GM19467 (cell line): ENCODE results near the gene TMEM88.
A peak's percentile ranks its signal among the peaks of the same experiment; 100 is the strongest.
"Not testable (repeated sequence)": the region's sequence is repeated elsewhere in the genome, so short reads cannot be mapped to it uniquely, and the experiment has no call there.

Experiments used
- ATAC-seq: cut with Tn5 transposase; IDR thresholded peaks from one replicate; pipeline ENCODE4 v1.9.1; 2021; ENCODE audit warnings: mild to moderate bottlenecking, moderate library complexity; ENCODE audit not compliant: unreplicated experiment

The TMEM88 gene

DNA sequence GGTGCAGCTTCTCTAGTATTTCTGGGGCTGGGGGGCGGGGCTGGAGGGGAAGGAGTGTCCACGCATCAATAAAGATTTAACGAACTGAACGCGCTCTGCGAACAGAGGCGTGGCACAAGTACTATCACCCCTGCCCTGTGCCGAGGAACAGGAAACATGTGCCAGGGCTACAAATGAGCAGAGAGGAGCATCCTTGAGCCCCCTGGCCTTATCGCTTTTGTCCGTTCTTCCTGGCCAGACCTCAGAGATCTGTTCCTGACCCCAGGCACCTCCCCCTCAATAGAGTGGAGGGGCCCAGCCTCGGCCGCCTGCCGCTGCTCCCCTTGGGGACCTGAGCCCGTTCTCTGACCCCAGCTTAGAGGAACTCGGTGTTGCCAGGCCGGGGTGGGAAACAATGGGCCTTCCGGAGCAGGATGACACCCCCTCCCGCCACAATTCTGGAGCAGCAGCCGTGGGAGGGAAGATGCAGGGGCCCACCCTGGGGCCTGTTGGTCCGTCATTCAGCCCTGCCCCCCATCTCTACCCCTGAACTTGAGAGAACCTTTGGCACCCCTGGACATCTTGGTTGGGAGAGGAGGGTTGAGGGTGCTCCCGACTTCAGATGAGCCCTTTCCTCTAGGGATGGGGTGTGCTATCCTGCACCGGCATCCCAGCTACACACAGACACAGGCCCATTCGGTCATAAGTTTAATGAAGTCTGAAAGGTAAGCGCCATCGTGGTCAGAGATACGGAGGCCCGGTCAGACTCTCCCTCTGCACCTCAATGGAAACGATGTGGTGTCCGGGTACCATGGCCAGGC is 1.3 kb downstream of the TMEM88 start:
- no peak for ATAC-seq

DNA sequence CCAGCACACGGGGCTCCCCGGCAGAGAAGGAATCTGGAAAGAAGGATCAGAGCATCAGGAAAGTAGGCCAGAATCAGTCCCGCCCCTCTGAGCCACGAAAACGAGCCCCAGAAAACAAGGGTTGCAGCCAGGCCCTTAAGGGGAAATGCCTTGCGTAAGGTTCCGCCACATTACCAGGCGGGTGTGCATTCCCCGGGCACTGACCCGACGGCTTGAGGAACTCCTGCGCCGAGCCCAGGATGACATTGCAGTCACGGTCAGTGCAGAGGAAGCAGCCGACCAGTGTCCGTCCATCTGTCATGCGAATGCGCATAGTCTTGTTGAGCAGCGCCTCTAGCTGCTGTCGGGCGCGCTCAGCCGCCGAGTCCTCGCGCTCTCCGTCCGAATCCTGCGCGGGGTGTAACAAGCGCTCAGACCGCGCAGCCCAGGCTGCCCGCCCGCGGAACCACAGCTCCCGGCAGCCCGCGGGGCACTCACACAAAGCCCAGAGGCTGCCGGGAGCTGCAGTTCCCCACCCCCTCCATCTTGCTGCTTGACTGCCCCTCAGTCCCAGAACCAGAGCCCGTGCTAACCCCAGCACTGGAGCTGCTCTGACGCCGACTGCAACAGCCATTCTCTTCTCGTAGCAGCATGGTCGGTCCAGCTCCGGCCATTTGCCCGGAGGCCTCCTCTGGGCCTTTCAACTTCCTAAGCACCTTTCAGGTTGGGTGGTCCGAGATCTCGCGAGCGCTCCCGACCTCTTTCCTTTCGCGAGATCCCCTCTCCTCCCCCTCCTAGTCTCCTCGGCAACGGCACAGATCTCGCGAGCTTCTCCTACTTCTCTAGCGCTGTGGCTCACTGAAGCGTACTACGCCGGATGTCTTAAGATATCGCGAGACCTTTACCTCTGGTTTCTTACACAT is 2.2 kb downstream of the TMEM88 start, which contains the start of gene NAA38:
Gene NAA38 (minus strand): TSS at position 749 of the 902 bp plus-strand sequence. CDS start 96 bp downstream, at position 653.
- peak; percentile 76 for ATAC-seq

DNA sequence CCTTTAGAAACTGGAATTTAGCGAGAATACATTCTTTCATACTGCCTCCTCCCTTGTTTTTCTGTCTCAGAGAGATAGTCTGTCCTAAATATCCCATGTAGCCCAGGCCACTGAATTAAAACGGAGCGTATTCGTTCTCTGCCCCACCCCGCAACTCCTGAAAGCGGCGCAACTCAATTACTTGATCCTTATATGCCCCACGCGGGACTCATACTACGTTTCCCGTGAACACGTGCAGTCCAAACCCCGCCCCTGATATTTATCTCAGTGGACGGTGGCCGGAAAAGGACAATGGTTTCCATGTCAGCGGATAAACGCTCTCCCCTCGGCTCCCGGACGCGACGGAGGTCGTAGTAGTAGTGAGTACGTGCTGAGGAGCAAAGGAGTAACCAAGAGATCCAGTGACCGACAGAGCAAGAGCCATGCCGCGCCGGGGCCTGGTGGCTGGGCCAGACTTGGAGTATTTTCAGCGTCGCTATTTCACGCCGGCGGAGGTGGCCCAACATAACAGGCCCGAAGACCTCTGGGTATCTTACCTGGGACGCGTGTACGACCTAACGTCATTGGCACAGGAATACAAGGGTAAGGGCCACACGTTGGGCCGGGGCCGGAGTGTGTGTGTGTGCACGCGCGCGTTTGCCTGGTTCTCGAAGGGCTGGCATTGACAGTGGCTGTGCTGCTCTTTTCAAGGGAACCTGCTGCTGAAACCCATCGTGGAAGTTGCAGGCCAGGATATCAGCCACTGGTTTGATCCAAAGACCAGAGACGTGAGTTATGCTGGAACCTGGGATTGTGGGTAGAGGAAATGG is 3.1 kb downstream of the TMEM88 start, which contains the start of gene CYB5D1:
Gene CYB5D1 (plus strand): TSS at position 291 of the 809 bp plus-strand sequence. CDS start 132 bp downstream, at position 423.
- ATAC-seq, result peak; percentile 30

DNA sequence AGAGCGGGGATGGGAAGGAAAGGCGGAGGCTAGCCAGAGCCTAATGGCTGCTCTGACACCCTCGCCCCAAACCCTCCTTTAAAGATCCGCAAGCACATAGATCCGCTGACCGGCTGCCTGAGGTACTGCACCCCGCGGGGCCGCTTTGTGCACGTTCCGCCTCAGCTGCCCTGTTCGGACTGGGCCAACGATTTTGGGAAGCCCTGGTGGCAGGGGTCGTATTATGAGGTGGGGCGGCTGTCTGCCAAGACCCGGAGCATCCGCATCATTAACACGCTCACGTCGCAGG is 3.6 kb downstream of the TMEM88 start:
- no peak for ATAC-seq

- no peak for ATAC-seq
Measured at GRCh38 chr17:7859028-7859427, 4.2 kb downstream of the TMEM88 start.

- ATAC-seq, result no peak
Measured at GRCh38 chr17:7862692-7863437, 8.0 kb downstream of the TMEM88 start.

- not testable (repeated sequence) for ATAC-seq
Measured at GRCh38 chr17:7864384-7864783, 9.5 kb downstream of the TMEM88 start.

- no peak for ATAC-seq
Measured at GRCh38 chr17:7864995-7865650, 10.3 kb downstream of the TMEM88 start.

- ATAC-seq, result no peak
Measured at GRCh38 chr17:7867881-7868329, 13.0 kb downstream of the TMEM88 start.

- no peak for ATAC-seq
Measured at GRCh38 chr17:7873051-7873450, 18.2 kb downstream of the TMEM88 start.

DNA sequence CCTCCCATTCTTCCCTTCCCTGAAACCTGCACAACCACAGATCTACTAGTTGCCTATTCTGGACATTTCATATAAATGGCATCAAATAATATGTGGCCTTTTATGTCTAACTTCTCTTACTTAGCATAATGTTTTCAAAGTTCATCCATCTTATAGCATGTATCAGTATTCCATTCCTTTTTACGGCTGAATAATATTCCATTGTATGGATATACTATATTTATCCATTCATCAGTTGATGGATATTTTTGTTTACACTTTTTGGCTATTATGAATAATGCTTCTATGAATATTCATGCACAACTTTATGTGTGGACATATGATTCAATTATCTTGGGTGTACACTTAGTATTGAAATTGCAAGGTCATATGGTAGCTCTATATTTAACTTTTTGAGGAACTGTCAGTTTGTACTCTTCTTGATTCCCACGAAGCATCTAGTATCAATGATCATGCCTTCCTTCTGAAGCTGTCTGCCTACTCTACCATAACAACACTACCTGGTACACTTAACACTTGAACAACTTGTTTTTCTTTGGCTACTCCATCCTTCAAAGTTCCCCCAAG is 21.0 kb downstream of the TMEM88 start:
- ATAC-seq, result no peak

GRCh38 chr17:7878234-7878633 is 23.4 kb downstream of the TMEM88 start:
- no peak for ATAC-seq

DNA sequence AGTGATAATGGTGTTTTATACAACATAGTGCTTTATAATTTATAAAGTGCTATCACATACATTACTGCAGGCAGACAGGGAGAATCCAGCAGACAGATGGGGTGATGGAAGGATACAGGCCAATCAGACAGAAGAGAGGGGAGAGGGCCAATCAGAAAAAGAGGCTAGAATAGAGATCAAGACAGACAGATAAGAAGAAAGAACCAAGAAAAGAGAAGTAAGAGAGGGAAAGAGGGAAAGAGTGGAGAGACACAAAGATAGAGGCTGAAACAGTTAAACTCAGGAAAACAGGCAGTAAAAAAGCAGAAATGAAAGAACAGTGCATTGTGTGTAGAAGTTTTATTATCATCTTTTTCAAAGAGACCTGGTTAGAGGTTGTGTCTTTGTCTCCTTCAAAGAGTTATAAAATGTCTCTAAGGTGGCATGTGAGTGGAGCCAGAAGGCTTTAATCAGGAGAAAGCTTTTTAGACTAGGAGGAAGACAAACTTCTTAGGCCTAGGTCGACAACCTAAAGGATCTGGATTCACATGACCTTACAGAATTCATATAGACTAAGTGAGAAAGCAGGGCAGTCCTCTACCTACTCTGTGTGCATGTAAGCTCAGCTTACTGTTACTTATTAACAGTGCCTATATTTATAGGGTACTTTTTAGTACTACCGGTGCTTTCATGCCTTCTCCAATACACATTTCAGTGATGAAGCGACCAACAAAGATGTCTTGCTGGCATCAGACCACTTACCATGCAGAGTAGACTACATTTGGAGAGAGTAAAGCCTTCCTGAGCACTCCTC is 25.4 kb downstream of the TMEM88 start:
- ATAC-seq, result no peak

GRCh38 chr17:7881276-7882054 is 26.6 kb downstream of the TMEM88 start:
- ATAC-seq, result no peak

DNA sequence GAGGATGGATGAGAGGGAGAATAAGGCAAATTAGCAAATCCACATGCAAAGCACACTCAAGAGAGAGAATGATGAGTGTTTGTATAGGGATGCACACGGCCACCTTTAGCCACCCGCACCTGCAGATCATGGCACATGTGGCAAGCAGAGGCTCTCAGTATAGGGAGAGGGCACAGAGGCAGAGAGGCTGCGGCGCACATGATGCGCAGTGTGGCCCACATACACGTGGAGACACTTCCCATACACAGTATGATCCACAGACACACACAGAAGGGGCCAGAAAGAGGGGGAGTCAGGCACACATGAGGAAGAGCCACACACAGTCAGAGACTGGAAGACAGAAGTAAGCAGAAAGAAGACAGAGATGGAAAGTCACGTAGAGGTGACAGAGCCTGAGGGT is 27.2 kb downstream of the TMEM88 start:
- ATAC-seq, result no peak

DNA sequence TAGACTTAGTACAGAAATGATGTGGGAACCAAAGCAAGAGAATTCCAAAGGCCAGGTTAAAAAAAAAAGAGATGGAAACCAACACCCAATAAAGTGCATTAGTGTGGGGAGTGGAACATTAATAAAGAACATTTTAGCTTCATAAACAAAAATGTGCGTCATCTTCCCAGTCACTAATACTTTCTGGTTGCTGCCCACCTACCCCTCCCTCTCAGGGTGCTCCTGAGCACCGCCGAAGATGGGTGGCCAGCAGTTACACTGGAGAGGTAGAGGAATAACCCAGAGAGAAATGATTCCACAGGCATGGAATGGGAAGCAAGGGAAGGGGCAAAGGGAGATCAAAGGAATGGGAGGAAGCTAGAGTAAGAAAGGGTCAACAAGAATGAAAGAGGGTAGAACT is 27.8 kb downstream of the TMEM88 start:
- no peak for ATAC-seq

GRCh38 chr17:7883781-7884386 is 29.0 kb downstream of the TMEM88 start:
- ATAC-seq, result no peak
